Glutamatergic neuron (in vitro differentiated cells): ENCODE measurements around the gene TCP11. TPM values are rescaled to one million over a fixed set of nuclear protein-coding genes. Genes with fewer than 3 reads are reported as not detected.

ENCODE experiments used
- DNase-seq: peaks from one replicate; pipeline ENCODE4 v3.0.0; 2022
- H3K27ac Mint-ChIP-seq: one replicate; pipeline ENCODE4 v1.8.0; 2020; ENCODE audit warnings: mild to moderate bottlenecking, mixed read lengths, inconsistent platforms; ENCODE audit not compliant: unreplicated experiment
- H3K27me3 Mint-ChIP-seq: one replicate; pipeline ENCODE4 v1.8.0; 2020; ENCODE audit warnings: mild to moderate bottlenecking, moderate library complexity, mixed read lengths, inconsistent platforms; ENCODE audit not compliant: unreplicated experiment
- H3K36me3 Mint-ChIP-seq: one replicate; pipeline ENCODE4 v1.8.0; 2020; ENCODE audit warnings: mild to moderate bottlenecking, mixed read lengths, inconsistent platforms; ENCODE audit not compliant: unreplicated experiment
- H3K4me1 Mint-ChIP-seq: one replicate; pipeline ENCODE4 v1.8.0; 2020; ENCODE audit warnings: mild to moderate bottlenecking, low read depth, mixed read lengths, inconsistent platforms; ENCODE audit not compliant: unreplicated experiment
- H3K4me3 Mint-ChIP-seq: one replicate; pipeline ENCODE4 v1.8.0; 2020; ENCODE audit warnings: mild to moderate bottlenecking, mixed read lengths, inconsistent platforms; ENCODE audit not compliant: unreplicated experiment
- H3K9me3 Mint-ChIP-seq: one replicate; pipeline ENCODE4 v1.8.0; 2020; ENCODE audit warnings: mild to moderate bottlenecking, moderate library complexity, mixed read lengths, inconsistent platforms; ENCODE audit not compliant: unreplicated experiment
- CTCF ChIP-seq: fragments of 200-600 bp; sonication (generic); IDR thresholded peaks from one replicate; pipeline ENCODE4 v1.5.0; 2021; ENCODE audit not compliant: partially characterized antibody, unreplicated experiment
- total RNA-seq: library from RNA; stranded (reverse); fragmentation: NEBNext Ultra II Directional; extraction: Animal tissue kit (Norgen Biotek cat#: 25700); gene quantifications from one replicate; pipeline ENCODE4 v1.2.1, GENCODE V29; 2021; ENCODE audit not compliant: unreplicated experiment

TCP11 gene
- total RNA-seq, 1 donor from 2014 or later: not detected

- H3K4me1 Mint-ChIP-seq: peaks cover 35% of the 10 kb centered on the region
- no peak for TF ChIP-seq CTCF
- peaks cover 4% of the 10 kb centered on the region for H3K9me3 Mint-ChIP-seq
- no peaks in the 10 kb centered on the region for H3K36me3 Mint-ChIP-seq
- H3K27ac Mint-ChIP-seq: no peak overlapping the region
- peaks cover 7% of the 10 kb centered on the region for H3K27me3 Mint-ChIP-seq
- H3K4me3 Mint-ChIP-seq: no peak overlapping the region
- no peak for DNase-seq
Measured at GRCh38 chr6:35088281-35089215, 52.6 kb downstream of the TCP11 start.

- H3K27me3 Mint-ChIP-seq: peaks cover 7% of the 10 kb centered on the region
- no peak for DNase-seq
- H3K4me3 Mint-ChIP-seq: no peak overlapping the region
- peaks cover 4% of the 10 kb centered on the region for H3K9me3 Mint-ChIP-seq
- H3K4me1 Mint-ChIP-seq: peaks cover 31% of the 10 kb centered on the region
- no peaks in the 10 kb centered on the region for H3K36me3 Mint-ChIP-seq
- H3K27ac Mint-ChIP-seq: no peak overlapping the region
- TF ChIP-seq CTCF: no peak
Measured at GRCh38 chr6:35087361-35088280, 53.5 kb downstream of the TCP11 start.

- DNase-seq: no peak
- H3K4me3 Mint-ChIP-seq: no peak overlapping the region
- H3K27ac Mint-ChIP-seq: no peak overlapping the region
- peaks cover 4% of the 10 kb centered on the region for H3K9me3 Mint-ChIP-seq
- H3K4me1 Mint-ChIP-seq: peaks cover 31% of the 10 kb centered on the region
- peaks cover 7% of the 10 kb centered on the region for H3K27me3 Mint-ChIP-seq
- H3K36me3 Mint-ChIP-seq: no peaks in the 10 kb centered on the region
- no peak for TF ChIP-seq CTCF
Measured at GRCh38 chr6:35086636-35087360, 54.3 kb downstream of the TCP11 start.

- DNase-seq: no peak
- Mint-ChIP-seq H3K9me3 (peaks cover 4% of the 10 kb centered on the region), H3K36me3 (no peaks in the 10 kb centered on the region), H3K27ac (no peak overlapping the region), H3K27me3 (peaks cover 7% of the 10 kb centered on the region), H3K4me1 (peaks cover 26% of the 10 kb centered on the region), H3K4me3 (no peak overlapping the region)
- no peak for TF ChIP-seq CTCF
Measured at GRCh38 chr6:35086282-35086632, 54.9 kb downstream of the TCP11 start.
